Endothelial cell of umbilical vein (primary cell): Measurements from ENCODE around the gene ZBTB4.

Experiments used
- CTCF ChIP-seq, 2 donors: IDR thresholded peaks; 1 replicate in 1 of 2; 2 replicates in 1 of 2; pipeline ENCODE4 v1.5.1; 2011; ENCODE audit warnings: low read length in 2 of 2, mild to moderate bottlenecking in 2 of 2, moderate library complexity in 2 of 2, control low read depth in 1 of 2, inconsistent platforms in 1 of 2, low read depth in 1 of 2; ENCODE audit not compliant: insufficient read depth in 1 of 2; ENCODE audit errors: extremely low read depth in 1 of 2
- EZH2 ChIP-seq: IDR thresholded peaks from 2 replicates; pipeline ENCODE4 v1.6.1; 2012; ENCODE audit warnings: borderline replicate concordance, low read depth, mild to moderate bottlenecking, moderate library complexity, low read length, inconsistent platforms; ENCODE audit not compliant: severe bottlenecking
- POLR2A ChIP-seq: IDR thresholded peaks from 2 replicates; pipeline ENCODE4 v1.6.1; 2012; ENCODE audit warnings: low read depth, mild to moderate bottlenecking, control low read depth, low read length
- POLR2AphosphoS5 ChIP-seq: IDR thresholded peaks from 2 replicates; pipeline ENCODE4 v1.6.1; 2012; ENCODE audit warnings: low read depth, mild to moderate bottlenecking, control low read depth, low read length, moderate library complexity; ENCODE audit not compliant: insufficient read depth

- TF ChIP-seq CTCF (IDR thresholded peaks at IDR 0.05; ENCODE audit: extremely low read depth in 1 of 2, insufficient read depth in 1 of 2, low read depth in 1 of 2, low read length in 2 of 2) = no peak
- no peak for TF ChIP-seq POLR2A
- no peak for TF ChIP-seq EZH2
- no peak for TF ChIP-seq POLR2AphosphoS5
Measured at GRCh38 chr17:7416323-7416722, 63.1 kb downstream of the ZBTB4 start.
